ENCODE results near the gene SKIC2.

- no peak for TF ChIP-seq POLR2A (IDR thresholded peaks at IDR 0.05)
- no peak for TF ChIP-seq CTCF (IDR thresholded peaks at IDR 0.05)
Measured at GRCh38 chr6:31919624-31920303, 39.2 kb upstream of the SKIC2 start.

Measured in tibial nerve (tissue), 3 donors.